Activated gamma-delta T cell treated with anti-CD3 and anti-CD28 coated beads, Interleukin-2, amount 50 U/mL, for 16 hours (primary cell): ENCODE results near the gene BIRC5.
"Not testable (repeated sequence)": the region's sequence is repeated elsewhere in the genome, so short reads cannot be mapped to it uniquely, and the experiment has no call there.

Experiments
- DNase-seq: peaks from one replicate; pipeline ENCODE4 v3.0.0-alpha.2; 2020; ENCODE audit warnings: low read depth

Gene BIRC5

GRCh38 chr17:78214016-78214705, at the start of gene BIRC5:
TSS of gene BIRC5 (plus strand) at chr17:78214253. CDS start at chr17:78214317, 64 bp downstream.
- DNase-seq = peak; percentile 87

GRCh38 chr17:78164748-78165607, 49.1 kb upstream of the BIRC5 start:
- no peak for DNase-seq

GRCh38 chr17:78166416-78166815, 47.6 kb upstream of the BIRC5 start:
- DNase-seq = no peak

- peak; percentile 77 for DNase-seq
Observed at GRCh38 chr17:78168242-78168902, 45.7 kb upstream of the BIRC5 start, which contains the start of gene SYNGR2. TSS of gene SYNGR2 (plus strand) at chr17:78168581. CDS start at chr17:78168617, 36 bp downstream.

- DNase-seq = no peak
Observed at GRCh38 chr17:78168903-78169793, 44.9 kb upstream of the BIRC5 start.

GRCh38 chr17:78170692-78171590, 43.1 kb upstream of the BIRC5 start:
- no peak for DNase-seq

GRCh38 chr17:78171591-78172248, 42.3 kb upstream of the BIRC5 start:
- not testable (repeated sequence) for DNase-seq

GRCh38 chr17:78172249-78173051, 41.6 kb upstream of the BIRC5 start:
- no peak for DNase-seq

GRCh38 chr17:78173097-78173715, 40.8 kb upstream of the BIRC5 start:
- DNase-seq = no peak

- DNase-seq = no peak
Observed at GRCh38 chr17:78174346-78174869, 39.6 kb upstream of the BIRC5 start.

GRCh38 chr17:78174870-78175642, 39.0 kb upstream of the BIRC5 start:
- DNase-seq = no peak

- no peak for DNase-seq
Observed at GRCh38 chr17:78175643-78175981, 38.4 kb upstream of the BIRC5 start.

GRCh38 chr17:78176548-78177025, 37.5 kb upstream of the BIRC5 start:
- peak; percentile 62 for DNase-seq

- DNase-seq = no peak
Observed at GRCh38 chr17:78179372-78179771, 34.7 kb upstream of the BIRC5 start.

GRCh38 chr17:78180083-78180482, 34.0 kb upstream of the BIRC5 start:
- DNase-seq = no peak

- no peak for DNase-seq
Observed at GRCh38 chr17:78180508-78180907, 33.5 kb upstream of the BIRC5 start.

- DNase-seq = no peak
Observed at GRCh38 chr17:78182504-78182903, 31.5 kb upstream of the BIRC5 start.

- no peak for DNase-seq
Observed at GRCh38 chr17:78183916-78184315, 30.1 kb upstream of the BIRC5 start.
